ENCODE results near the gene KIF18B. TPM values are rescaled to one million over a fixed set of nuclear protein-coding genes. Genes with fewer than 3 reads are reported as not detected.

Gene KIF18B
- total and polyA plus RNA-seq, 2 of the 13 experiments (the other 11 are each of a cell fraction or from before 2014, with no cell fraction given) = 15.2 to 15.3 TPM

GRCh38 chr17:44918006-44918405, 29.6 kb downstream of the KIF18B start:
- no peak overlapping the region for H3K27ac ChIP-seq (ENCODE audit: extremely low read length, insufficient read depth, low read length)
- in situ Hi-C loops (cut with HindIII; ENCODE audit: extremely low pct_ligation_motif_present, low pct_unique_long_range_greater_than_20kb) (no loop called here), intact Hi-C loops (cut with micrococcal nuclease; ENCODE audit: unreplicated experiment) (no loop called here)
- ChIA-PET CTCF (ENCODE audit: low intra/inter-chr PET ratio, low total read pairs) (no interaction called here), POLR2A (no interaction called here)
- FAIRE-seq = no peak
- ATAC-seq = no peak
- H3K36me3 ChIP-seq (replicated peaks in 1 of 2; ENCODE audit: control insufficient read depth in 1 of 2, insufficient read depth in 2 of 2, low read length in 2 of 2) = no peaks in the 10 kb centered on the region
- no peaks in the 10 kb centered on the region for H4K20me1 ChIP-seq (ENCODE audit: insufficient read depth, low read length)
- DNase-seq (ENCODE audit: low spot score) = no peak
- peaks cover 45% of the 10 kb centered on the region for H3K4me1 ChIP-seq (ENCODE audit: insufficient read depth, low read length)
- H2AFZ ChIP-seq (ENCODE audit: low read length) = no peak overlapping the region
- no peaks in the 10 kb centered on the region for H3K79me2 ChIP-seq (ENCODE audit: insufficient read depth, low read length)
- H3K4me2 ChIP-seq (ENCODE audit: low read depth, low read length) = no peak overlapping the region
- no peak overlapping the region for H3K4me3 ChIP-seq (replicated peaks in 1 of 3; ENCODE audit: insufficient read depth in 1 of 3, low read depth in 2 of 3, low read length in 3 of 3)
- H3K9ac ChIP-seq (ENCODE audit: insufficient read depth, low read depth, low read length) = no peak overlapping the region
- whole genome bisulfite sequencing (ENCODE audit: low lambda C conversion rate) = 88% methylated on average over 2 of the region's 2 CpGs
- no peaks in the 10 kb centered on the region for H3K9me3 ChIP-seq (ENCODE audit: low read length)
- BruUV-seq (replicated peaks) = no TSS peak
- TF ChIP-seq HMG20B (CRISPR knock-in tag; conservative IDR thresholded peaks at IDR 0.05) (no peak), ARID4A (CRISPR knock-in tag; IDR thresholded peaks at IDR 0.05; ENCODE audit: borderline replicate concordance) (no peak), ZSCAN9 (CRISPR knock-in tag; IDR thresholded peaks at IDR 0.05; ENCODE audit: borderline replicate concordance) (no peak), ZNF296 (CRISPR knock-in tag; conservative IDR thresholded peaks at IDR 0.05) (no peak), ZNF3 (CRISPR knock-in tag; IDR thresholded peaks at IDR 0.05) (no peak), RFX3 (CRISPR knock-in tag; IDR thresholded peaks at IDR 0.05) (no peak), SCMH1 (CRISPR knock-in tag; IDR thresholded peaks at IDR 0.05; ENCODE audit: borderline replicate concordance) (no peak), KDM5A (IDR thresholded peaks at IDR 0.05; ENCODE audit: borderline replicate concordance, low read length) (no peak), FOXA3 (CRISPR knock-in tag; IDR thresholded peaks at IDR 0.05) (no peak), ARNTL (CRISPR knock-in tag; IDR thresholded peaks at IDR 0.05) (no peak), JARID2 (CRISPR knock-in tag; IDR thresholded peaks at IDR 0.05; ENCODE audit: insufficient replicate concordance) (no peak), CSRNP1 (CRISPR knock-in tag; IDR thresholded peaks at IDR 0.05) (no peak), RNF2 (conservative IDR thresholded peaks at IDR 0.05; ENCODE audit: low read depth) (no peak)
- peaks cover 14 to 42% of the 10 kb centered on the region in 2 experiments; a peak in 4 of 5 replicates for H3K27me3 ChIP-seq (ENCODE audit: control insufficient read depth in 1 of 2, insufficient read depth in 2 of 2, low read length in 2 of 2)
